ENCODE data around the gene SULT4A1.

SULT4A1 gene

DNA sequence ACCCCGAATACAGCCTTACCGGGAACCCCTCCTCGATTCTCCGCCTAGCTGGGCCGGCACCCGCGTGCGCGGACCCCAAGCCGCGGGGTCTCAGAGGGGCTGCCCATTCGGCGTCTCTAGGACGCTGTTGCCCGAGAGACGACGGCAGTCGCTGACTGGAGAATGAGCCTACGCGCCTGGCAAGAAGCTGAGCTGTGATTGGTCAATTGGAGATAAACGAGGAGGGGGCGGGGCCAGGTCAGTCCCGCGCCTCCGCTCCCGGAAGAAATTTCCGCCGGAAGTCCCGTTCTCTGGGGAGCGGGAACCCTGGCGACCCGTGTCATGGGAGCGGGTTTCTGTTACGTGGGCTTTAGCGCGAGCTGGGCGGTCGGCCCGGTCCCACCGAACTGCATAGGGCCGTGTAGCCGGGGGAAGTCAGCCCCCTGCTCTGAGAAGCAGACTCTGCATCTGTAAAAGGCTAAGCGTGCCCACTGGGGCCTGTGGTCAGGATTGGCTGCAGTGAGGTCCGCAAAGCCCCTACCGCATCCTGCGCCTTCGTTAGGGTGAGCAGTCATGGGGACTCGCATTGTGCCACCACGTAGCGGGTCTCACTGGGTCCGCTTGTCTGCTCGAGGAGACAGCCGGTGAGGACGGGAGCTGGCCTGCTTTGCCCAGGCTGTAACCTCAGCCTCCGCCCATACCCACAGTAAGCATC, 50.0 kb downstream of the SULT4A1 start, which contains the start of gene EFCAB6:
EFCAB6 (minus strand) TSS at position 157 of the 694 bp plus-strand sequence. CDS start 29,987 bp downstream, outside the sequence.
- DNase-seq (ENCODE audit: low spot score) (peak; percentile 82), FAIRE-seq (peak; percentile 77)

DNA sequence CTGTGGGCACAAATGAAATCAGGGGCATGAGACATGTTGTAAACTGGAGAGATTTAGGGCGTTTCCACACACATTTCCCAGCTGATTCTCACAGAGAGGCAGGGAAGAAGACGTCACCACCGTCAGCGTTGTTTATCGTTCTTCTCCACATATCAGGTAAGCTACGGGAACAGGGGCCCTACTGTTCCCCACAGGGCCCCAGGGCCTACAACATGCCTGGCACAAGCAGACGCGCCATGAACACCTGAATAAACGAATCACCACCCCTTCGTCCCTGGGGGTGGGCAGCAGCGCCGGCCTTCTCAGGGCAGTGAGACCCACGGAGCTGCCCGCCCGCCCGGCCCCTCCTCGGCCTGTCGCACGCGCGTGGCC, 50.5 kb downstream of the SULT4A1 start:
- no peak for DNase-seq (ENCODE audit: low spot score)
- FAIRE-seq, result no peak

- FAIRE-seq, result no peak
Observed at GRCh38 chr22:43802897-43803495, 59.3 kb downstream of the SULT4A1 start.

GRCh38 chr22:43800970-43801369, 61.3 kb downstream of the SULT4A1 start:
- no peak for DNase-seq (ENCODE audit: low spot score)
- FAIRE-seq, result no peak

More at GRCh38 chr22:43802897-43803495, 59.3 kb downstream of the SULT4A1 start:
- no peak for DNase-seq (ENCODE audit: low spot score)

DNA sequence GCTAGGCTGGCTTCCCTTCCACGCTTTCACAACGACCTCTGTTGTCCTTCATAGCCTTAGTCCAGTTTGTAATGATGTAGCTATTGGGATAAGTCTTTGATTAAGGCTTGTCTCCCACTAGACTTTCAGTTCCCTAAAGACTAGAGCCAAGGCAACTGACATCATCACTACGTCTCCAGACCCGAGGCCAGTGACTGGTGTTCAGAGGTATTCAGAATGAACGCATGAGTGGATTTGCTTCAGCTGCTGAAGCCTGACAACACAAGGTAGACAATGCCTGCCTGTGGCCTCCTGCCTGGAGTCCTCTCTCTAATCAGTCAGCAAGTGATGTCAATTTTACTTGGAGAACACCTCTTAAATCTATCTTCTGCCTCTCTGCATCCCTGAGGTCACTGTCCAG, 63.8 kb downstream of the SULT4A1 start:
- DNase-seq (ENCODE audit: low spot score) (peak; percentile 57), FAIRE-seq (no peak)

GRCh38 chr22:43796567-43796966, 65.7 kb downstream of the SULT4A1 start:
- no peak for FAIRE-seq
- DNase-seq (ENCODE audit: low spot score), result no peak

DNA sequence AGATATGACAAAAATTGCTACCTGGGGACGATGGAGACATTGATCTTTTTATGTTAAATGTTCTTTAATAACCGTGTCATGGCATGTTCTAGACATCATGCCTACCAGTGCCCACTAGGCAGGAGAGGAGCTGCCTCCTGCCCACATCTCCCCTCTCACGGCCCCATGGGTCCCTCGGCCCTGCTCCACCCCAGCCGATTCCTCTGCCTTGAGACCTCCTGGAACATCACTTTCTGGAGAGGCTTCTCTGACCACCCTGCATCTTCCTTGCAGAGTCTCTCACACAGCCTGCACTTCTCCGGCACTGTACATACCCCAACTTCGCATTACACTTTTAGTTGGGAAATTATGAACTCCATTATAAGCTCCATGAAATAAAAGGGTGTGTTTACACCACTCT, 67.0 kb downstream of the SULT4A1 start:
- DNase-seq (ENCODE audit: low spot score) (no peak), FAIRE-seq (no peak)

GRCh38 chr22:43792905-43793304, 69.4 kb downstream of the SULT4A1 start:
- FAIRE-seq (no peak), DNase-seq (ENCODE audit: low spot score) (no peak)

GRCh38 chr22:43789452-43789851, 72.9 kb downstream of the SULT4A1 start:
- FAIRE-seq (peak; percentile 79), DNase-seq (ENCODE audit: low spot score) (peak; percentile 76)

GRCh38 chr22:43783777-43784176, 78.5 kb downstream of the SULT4A1 start:
- FAIRE-seq (no peak), DNase-seq (ENCODE audit: low spot score) (no peak)

GRCh38 chr22:43782448-43782847, 79.9 kb downstream of the SULT4A1 start:
- DNase-seq (ENCODE audit: low spot score), result no peak
- FAIRE-seq, result no peak

DNA sequence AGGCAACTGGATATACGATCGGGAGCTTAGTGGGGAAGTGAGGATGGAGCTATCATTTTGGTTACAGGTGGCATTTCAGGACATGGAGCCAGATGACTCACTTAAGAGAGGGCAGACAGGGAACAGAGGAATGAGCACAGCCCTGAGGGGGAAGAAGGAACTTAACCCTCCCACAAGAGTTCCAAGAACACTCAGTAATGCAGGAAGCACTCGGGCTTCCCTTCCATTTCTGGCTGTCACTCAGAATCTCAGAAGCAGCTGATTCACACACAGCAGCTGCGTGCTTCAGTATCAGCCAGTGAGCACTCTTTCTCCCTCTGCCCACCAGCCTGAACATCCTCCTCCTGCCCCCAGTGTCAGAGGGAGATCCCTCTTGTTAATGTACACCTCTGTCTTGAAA, 85.0 kb downstream of the SULT4A1 start:
- DNase-seq (ENCODE audit: low spot score) (no peak), FAIRE-seq (no peak)

DNA sequence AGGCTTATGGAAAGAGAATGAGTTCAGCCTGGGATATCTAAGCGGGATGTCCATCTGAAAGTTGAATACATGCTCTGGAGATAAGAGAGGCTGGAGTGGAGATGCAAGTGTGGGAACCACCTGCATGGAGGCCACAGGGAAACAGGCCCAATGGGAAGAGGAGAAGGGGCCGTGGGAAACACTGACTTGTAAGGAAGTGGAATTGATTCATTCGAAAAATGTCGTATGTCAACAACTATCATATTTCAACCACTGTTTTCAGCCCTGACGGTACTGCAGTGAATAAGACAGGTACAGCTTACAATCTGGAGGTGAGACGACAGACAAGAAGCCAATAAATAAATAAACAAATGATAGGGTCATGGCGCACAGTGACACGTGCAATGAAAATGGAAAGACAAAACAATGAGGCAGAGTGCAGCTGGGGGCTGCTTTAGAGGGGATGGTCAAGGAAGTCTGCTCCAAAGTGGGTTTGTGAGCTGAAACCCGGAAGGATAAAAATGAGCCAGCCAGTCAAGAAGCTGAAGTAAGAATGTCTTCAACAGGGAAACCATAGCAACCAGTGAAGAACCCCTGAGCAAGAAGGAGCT, 86.1 kb downstream of the SULT4A1 start:
- FAIRE-seq, result no peak
- no peak for DNase-seq (ENCODE audit: low spot score)
